Measurements from ENCODE around the gene PMEL. TPM values are rescaled to one million over a fixed set of nuclear protein-coding genes. Genes with fewer than 3 reads are reported as not detected.

The PMEL gene
- total and polyA plus RNA-seq, 2 of the 4 experiments (the other 2 are of a cell fraction), result 1.4 to 5.8 TPM

DNA sequence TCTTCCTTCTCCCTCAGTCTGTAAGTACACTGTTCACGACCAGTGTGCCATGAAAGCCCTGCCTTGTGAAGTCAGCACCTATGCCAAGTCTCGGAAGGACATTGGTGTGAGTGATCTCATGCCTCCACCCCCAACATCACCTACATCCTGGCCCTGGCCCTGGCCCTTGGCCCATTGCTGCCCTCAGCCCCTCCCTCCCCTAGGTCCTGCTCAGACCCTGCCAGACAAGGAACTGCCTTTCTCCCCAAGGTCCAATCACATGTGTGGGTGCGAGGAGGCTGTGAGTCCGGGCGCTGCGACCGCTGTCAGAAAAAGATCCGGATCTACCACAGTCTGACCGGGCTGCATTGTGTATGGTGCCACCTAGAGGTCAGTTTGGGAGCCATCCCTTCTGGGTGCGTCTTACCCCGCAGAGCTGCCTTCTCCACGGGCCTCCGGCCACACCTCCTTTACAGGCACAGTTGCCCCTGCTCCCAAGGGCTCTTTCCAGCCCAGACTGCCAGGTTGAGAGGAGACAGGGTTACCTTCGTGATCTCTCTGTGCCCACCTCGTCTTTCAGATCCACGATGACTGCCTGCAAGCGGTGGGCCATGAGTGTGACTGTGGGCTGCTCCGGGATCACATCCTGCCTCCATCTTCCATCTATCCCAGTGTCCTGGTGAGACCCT is 25.6 kb downstream of the PMEL start:
- Histone ChIP-seq H3K27ac (ENCODE audit: insufficient read depth, low read length) (no peak overlapping the region), H2AK9ac (replicated peaks; ENCODE audit: low read depth, low read length, poor library complexity) (peak overlapping the region; percentile 88), H4K91ac (ENCODE audit: insufficient read depth, low read depth, low read length) (no peak overlapping the region), H4K20me1 (ENCODE audit: insufficient read depth, low read length) (no peaks in the 10 kb centered on the region), H3K36me3 (ENCODE audit: control insufficient read depth, insufficient read depth, low read length) (peaks cover 35% of the 10 kb centered on the region), H3K14ac (replicated peaks; ENCODE audit: low read depth, low read length) (no peak overlapping the region), H2BK120ac (ENCODE audit: low read depth, low read length) (no peak overlapping the region; the same call in 1 of the 2 replicates), H2BK20ac (ENCODE audit: low read depth, low read length) (0 out of 2 replicates have a peak overlapping the region, but pooled peaks have one; percentile 19), H2AK5ac (ENCODE audit: low read depth, low read length) (peak overlapping the region; percentile 84), H2BK5ac (ENCODE audit: low read depth, low read length, poor library complexity, severe bottlenecking) (no peak overlapping the region), H3K56ac (ENCODE audit: extremely low read depth, insufficient read depth, low read length) (no peak overlapping the region), H3K27me3 (ENCODE audit: control insufficient read depth, insufficient read depth, low read length) (no peaks in the 10 kb centered on the region), H3K4me2 (ENCODE audit: low read depth, low read length) (no peak overlapping the region; the same call in 1 of the 2 replicates), H3K4me3 (ENCODE audit: insufficient read depth, low read depth, low read length) (no peak overlapping the region), H4K8ac (ENCODE audit: low read depth in 2 of 2, low read length in 2 of 2) (peak overlapping the region in 1 of 2 experiments; percentile 52; a peak in 2 of 4 replicates), H3K18ac (ENCODE audit: low read depth, low read length) (no peak overlapping the region), H3K9me3 (ENCODE audit: control insufficient read depth, insufficient read depth, low read length) (no peaks in the 10 kb centered on the region), H2AFZ (replicated peaks; ENCODE audit: low read length, poor library complexity) (peak overlapping the region; percentile 88), H3K9me1 (ENCODE audit: insufficient read depth, low read length) (no peaks in the 10 kb centered on the region), H3K23ac (ENCODE audit: low read depth, low read length) (0 out of 2 replicates have a peak overlapping the region, but pooled peaks have one; percentile 16), H3K4me1 (ENCODE audit: control insufficient read depth, insufficient read depth, low read length) (peaks cover 4% of the 10 kb centered on the region), H3K9ac (ENCODE audit: low read depth, low read length) (no peak overlapping the region), H4K5ac (ENCODE audit: low read depth, low read length) (0 out of 2 replicates have a peak overlapping the region, but pooled peaks have one; percentile 14), H2BK15ac (ENCODE audit: low read depth, low read length) (no peak overlapping the region; the same call in 2 of the 3 replicates), H3K4ac (ENCODE audit: low read depth, low read length) (peak overlapping the region; percentile 60), H3K79me1 (ENCODE audit: low read depth in 1 of 2, low read length in 2 of 2) (peaks cover 1 to 41% of the 10 kb centered on the region in 2 experiments; a peak in 3 of 4 replicates)
- dilution Hi-C loops (cut with HindIII; ENCODE audit: low sequenced_read_pairs, unreplicated experiment), result no loop called here
- ChIA-PET CTCF (interaction anchor here (0.5 to 1.4 kb wide), 5 partner anchors 9 to 202 kb away, joined by 3 to 6 read pairs (median 5); partner anchors contain the start of genes DGKA and DNAJC14), POLR2A (ENCODE audit: unreplicated experiment) (interaction anchor here (0.6 kb wide), 1 partner anchor 1526 kb away, joined by 6 read pairs; no protein-coding TSS in a partner anchor)
- BruUV-seq (replicated peaks), result no TSS peak
- 28% methylated on average over 10 of the region's 18 CpGs; no CpG with 5 or more reads in 1 of the 2 experiments for WGBS, 2 experiments (ENCODE audit: extremely low coverage in 2 of 2, insufficient read length in 1 of 2)
- DNase-seq, result peak; percentile 81
- peak; percentile 98 for ATAC-seq (ENCODE audit: low read depth)
- intact Hi-C loops (cut with micrococcal nuclease), result loop anchor here (1.0 kb wide), 1 partner anchor 202 kb away; no protein-coding TSS in a partner anchor
- in situ Hi-C loops (cut with MboI; ENCODE audit: low sequenced_read_pairs), result loop anchor here (5.0 to 10.0 kb wide), 2 partner anchors 125 to 203 kb away; partner anchors contain the start of genes ORMDL2 and SARNP
- peak; percentile 36; the same call in 1 of the 2 replicates for TF ChIP-seq MAZ (IDR thresholded peaks at IDR 0.05; ENCODE audit: borderline replicate concordance, low read depth, low read length)
- no peak for TF ChIP-seq NFE2L2 (IDR thresholded peaks at IDR 0.05; ENCODE audit: low read depth, low read length)
- no peak for TF ChIP-seq POLR2A (IDR thresholded peaks at IDR 0.05; ENCODE audit: low read depth, low read length)
- TF ChIP-seq, protein P1, sequence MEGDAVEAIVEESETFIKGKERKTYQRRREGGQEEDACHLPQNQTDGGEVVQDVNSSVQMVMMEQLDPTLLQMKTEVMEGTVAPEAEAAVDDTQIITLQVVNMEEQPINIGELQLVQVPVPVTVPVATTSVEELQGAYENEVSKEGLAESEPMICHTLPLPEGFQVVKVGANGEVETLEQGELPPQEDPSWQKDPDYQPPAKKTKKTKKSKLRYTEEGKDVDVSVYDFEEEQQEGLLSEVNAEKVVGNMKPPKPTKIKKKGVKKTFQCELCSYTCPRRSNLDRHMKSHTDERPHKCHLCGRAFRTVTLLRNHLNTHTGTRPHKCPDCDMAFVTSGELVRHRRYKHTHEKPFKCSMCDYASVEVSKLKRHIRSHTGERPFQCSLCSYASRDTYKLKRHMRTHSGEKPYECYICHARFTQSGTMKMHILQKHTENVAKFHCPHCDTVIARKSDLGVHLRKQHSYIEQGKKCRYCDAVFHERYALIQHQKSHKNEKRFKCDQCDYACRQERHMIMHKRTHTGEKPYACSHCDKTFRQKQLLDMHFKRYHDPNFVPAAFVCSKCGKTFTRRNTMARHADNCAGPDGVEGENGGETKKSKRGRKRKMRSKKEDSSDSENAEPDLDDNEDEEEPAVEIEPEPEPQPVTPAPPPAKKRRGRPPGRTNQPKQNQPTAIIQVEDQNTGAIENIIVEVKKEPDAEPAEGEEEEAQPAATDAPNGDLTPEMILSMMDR (conservative IDR thresholded peaks at IDR 0.05; ENCODE audit: low read depth, low read length), result peak; percentile 90
- TF ChIP-seq MAFK (IDR thresholded peaks at IDR 0.05; ENCODE audit: low read depth, low read length), result no peak
- peak; percentile 94 for TF ChIP-seq RAD21 (IDR thresholded peaks at IDR 0.05; ENCODE audit: low read length)
- no peak for TF ChIP-seq RCOR1 (IDR thresholded peaks at IDR 0.05; ENCODE audit: insufficient replicate concordance, low read length)
- TF ChIP-seq MXI1 (IDR thresholded peaks at IDR 0.05; ENCODE audit: borderline replicate concordance, low read depth, low read length), result peak; percentile 81; the same call in 1 of the 2 replicates
- TF ChIP-seq FOS (IDR thresholded peaks at IDR 0.05; ENCODE audit: low read depth, low read length), result no peak
- no peak for TF ChIP-seq CEBPB (IDR thresholded peaks at IDR 0.05; ENCODE audit: low read depth, low read length)
- TF ChIP-seq BHLHE40 (IDR thresholded peaks at IDR 0.05; ENCODE audit: low read depth, low read length), result no peak
- TF ChIP-seq, protein P2, sequence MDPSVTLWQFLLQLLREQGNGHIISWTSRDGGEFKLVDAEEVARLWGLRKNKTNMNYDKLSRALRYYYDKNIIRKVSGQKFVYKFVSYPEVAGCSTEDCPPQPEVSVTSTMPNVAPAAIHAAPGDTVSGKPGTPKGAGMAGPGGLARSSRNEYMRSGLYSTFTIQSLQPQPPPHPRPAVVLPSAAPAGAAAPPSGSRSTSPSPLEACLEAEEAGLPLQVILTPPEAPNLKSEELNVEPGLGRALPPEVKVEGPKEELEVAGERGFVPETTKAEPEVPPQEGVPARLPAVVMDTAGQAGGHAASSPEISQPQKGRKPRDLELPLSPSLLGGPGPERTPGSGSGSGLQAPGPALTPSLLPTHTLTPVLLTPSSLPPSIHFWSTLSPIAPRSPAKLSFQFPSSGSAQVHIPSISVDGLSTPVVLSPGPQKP (IDR thresholded peaks at IDR 0.05; ENCODE audit: borderline replicate concordance, low read depth, low read length), result no peak
- peak; percentile 92 for TF ChIP-seq SMC3 (IDR thresholded peaks at IDR 0.05; ENCODE audit: low read depth, low read length)

Data from IMR-90 (cell line).